SK-N-SH treated with all-trans-retinoic acid at 6 μM for 48 hours (cell line): Measurements from ENCODE around the gene BAIAP3.

Source experiments
- ATAC-seq: fragments of 200-7000 bp; cut with Tn5 transposase; 3 replicates; pipeline ENCODE4 v1.9.1; 2020; ENCODE audit warnings: mild to moderate bottlenecking, moderate library complexity
- ARNTL ChIP-seq: fragments of 450-650 bp; formaldehyde crosslinking; IDR thresholded peaks from 2 replicates; pipeline ENCODE4 v1.5.0; 2020; ENCODE audit warnings: low read depth, mild to moderate bottlenecking, moderate library complexity, borderline replicate concordance
- BACH2 ChIP-seq: fragments of 250-450 bp; sonication (Bioruptor Pico); IDR thresholded peaks from 2 replicates; pipeline ENCODE4 v1.9.0; 2021; ENCODE audit warnings: mild to moderate bottlenecking, borderline replicate concordance
- CREB5 ChIP-seq: fragments of 250-450 bp; sonication (Bioruptor Pico); IDR thresholded peaks from 2 replicates; pipeline ENCODE4 v1.5.1; 2020; ENCODE audit warnings: low read depth, mild to moderate bottlenecking, moderate library complexity
- CSDC2 ChIP-seq: fragments of 250-450 bp; sonication (Bioruptor Pico); IDR thresholded peaks from 2 replicates; pipeline ENCODE4 v1.5.0; 2020; ENCODE audit warnings: mild to moderate bottlenecking, moderate library complexity
- CSRNP3 ChIP-seq: fragments of 250-450 bp; sonication (Bioruptor Pico); IDR thresholded peaks from 2 replicates; pipeline ENCODE4 v1.5.1; 2021; ENCODE audit warnings: mild to moderate bottlenecking, moderate library complexity
- ESRRG ChIP-seq: fragments of 250-450 bp; sonication (Bioruptor Pico); IDR thresholded peaks from 2 replicates; pipeline ENCODE4 v1.6.1; 2021; ENCODE audit warnings: mild to moderate bottlenecking
- GLIS3 ChIP-seq: fragments of 250-450 bp; sonication (Bioruptor Pico); IDR thresholded peaks from 2 replicates; pipeline ENCODE4 v1.5.0; 2020; ENCODE audit warnings: mild to moderate bottlenecking, moderate library complexity
- ISL1 ChIP-seq: fragments of 250-450 bp; sonication (Bioruptor Pico); IDR thresholded peaks from 2 replicates; pipeline ENCODE4 v2.1.2; 2022; ENCODE audit warnings: mild to moderate bottlenecking, moderate library complexity
- OSR1 ChIP-seq: fragments of 250-450 bp; sonication (Bioruptor Pico); IDR thresholded peaks from 2 replicates; pipeline ENCODE4 v1.8.0; 2022; ENCODE audit warnings: moderate library complexity, mild to moderate bottlenecking, inconsistent platforms
- PPARA ChIP-seq: fragments of 250-450 bp; sonication (Bioruptor Pico); IDR thresholded peaks from 2 replicates; pipeline ENCODE4 v1.5.0; 2020; ENCODE audit warnings: mild to moderate bottlenecking, borderline replicate concordance
- RARB ChIP-seq: fragments of 250-450 bp; sonication (Bioruptor Pico); IDR thresholded peaks from 2 replicates; pipeline ENCODE4 v1.8.0; 2021; ENCODE audit warnings: mild to moderate bottlenecking, moderate library complexity
- SNAI2 ChIP-seq: fragments of 250-450 bp; sonication (Bioruptor Pico); IDR thresholded peaks from 2 replicates; pipeline ENCODE4 v1.5.0; 2020; ENCODE audit warnings: mild to moderate bottlenecking, moderate library complexity
- TCF4 ChIP-seq: fragments of 250-450 bp; sonication (Bioruptor Pico); IDR thresholded peaks from 2 replicates; pipeline ENCODE4 v1.8.0; 2021; ENCODE audit warnings: mild to moderate bottlenecking, moderate library complexity, borderline replicate concordance
- ZC3H10 ChIP-seq: fragments of 250-450 bp; sonication (Bioruptor Pico); IDR thresholded peaks from 2 replicates; pipeline ENCODE4 v1.5.1; 2021; ENCODE audit warnings: mild to moderate bottlenecking, moderate library complexity
- ZFP3 ChIP-seq: fragments of 250-450 bp; sonication (Bioruptor Pico); IDR thresholded peaks from 2 replicates; pipeline ENCODE4 v1.5.0; 2020; ENCODE audit warnings: mild to moderate bottlenecking, moderate library complexity
- ZFP30 ChIP-seq: fragments of 450-650 bp; formaldehyde crosslinking; IDR thresholded peaks from 2 replicates; pipeline ENCODE4 v1.5.0; 2022; ENCODE audit warnings: mild to moderate bottlenecking, moderate library complexity
- ZNF565 ChIP-seq: fragments of 450-650 bp; formaldehyde crosslinking; conservative IDR thresholded peaks from 2 replicates; pipeline ENCODE4 v1.5.0; 2020; ENCODE audit warnings: low read depth, mild to moderate bottlenecking, moderate library complexity
- ZNF70 ChIP-seq: fragments of 450-650 bp; formaldehyde crosslinking; IDR thresholded peaks from 2 replicates; pipeline ENCODE4 v1.5.0; 2020; ENCODE audit warnings: mild to moderate bottlenecking, moderate library complexity
- ZNF8 ChIP-seq: fragments of 450-650 bp; formaldehyde crosslinking; IDR thresholded peaks from 2 replicates; pipeline ENCODE4 v1.5.0; 2020; ENCODE audit warnings: mild to moderate bottlenecking, moderate library complexity
- TF ChIP-seq, protein P1 (sequence below): fragments of 250-450 bp; sonication (Bioruptor Pico); IDR thresholded peaks from 2 replicates; pipeline ENCODE4 v1.8.0; 2021; ENCODE audit warnings: low read depth, mild to moderate bottlenecking, moderate library complexity, borderline replicate concordance
- TF ChIP-seq, protein P2 (sequence below): fragments of 250-450 bp; sonication (Bioruptor Pico); IDR thresholded peaks from 2 replicates; pipeline ENCODE4 v1.5.0; 2020; ENCODE audit warnings: mild to moderate bottlenecking, moderate library complexity

BAIAP3 gene

DNA sequence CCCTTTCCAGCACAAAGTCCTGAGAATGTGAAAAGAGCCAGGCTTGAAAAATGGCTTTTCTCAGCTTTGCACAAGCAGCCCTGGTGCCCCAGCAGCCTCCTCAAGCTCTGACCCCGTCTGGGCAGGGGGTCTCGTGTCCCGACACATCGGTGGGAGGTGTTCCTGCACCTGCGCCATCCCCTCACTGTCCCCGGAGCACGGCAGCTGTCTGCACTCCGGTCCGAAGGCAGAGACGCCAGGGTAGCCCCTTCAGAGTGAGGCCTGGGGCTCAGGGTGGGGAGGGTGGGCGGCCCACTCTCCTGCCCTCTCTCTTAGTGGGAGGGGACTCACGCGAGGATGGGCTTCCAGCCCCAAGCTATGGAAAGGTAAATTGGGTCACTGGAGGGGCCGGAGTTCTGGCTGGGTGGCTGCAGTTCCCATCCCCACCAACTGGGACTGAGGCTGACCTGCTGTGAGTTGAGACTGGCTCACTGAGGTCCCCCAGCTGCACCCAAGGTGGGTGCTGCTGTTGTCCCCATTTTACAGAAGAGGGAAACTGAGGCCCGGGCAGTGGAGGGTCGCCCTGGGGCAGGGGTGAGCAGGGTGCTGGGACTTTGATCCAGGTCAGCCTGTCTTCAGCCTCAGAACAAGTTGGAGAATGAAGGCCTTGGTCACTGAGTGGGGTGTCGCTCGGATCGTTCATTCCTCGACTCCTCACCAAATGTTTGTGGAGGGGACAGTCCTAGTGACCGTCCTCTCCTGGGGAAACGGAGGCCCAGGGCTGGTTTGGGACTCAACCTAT lies 2.3 kb upstream of the BAIAP3 start (continued):
- TF ChIP-seq, protein P1, sequence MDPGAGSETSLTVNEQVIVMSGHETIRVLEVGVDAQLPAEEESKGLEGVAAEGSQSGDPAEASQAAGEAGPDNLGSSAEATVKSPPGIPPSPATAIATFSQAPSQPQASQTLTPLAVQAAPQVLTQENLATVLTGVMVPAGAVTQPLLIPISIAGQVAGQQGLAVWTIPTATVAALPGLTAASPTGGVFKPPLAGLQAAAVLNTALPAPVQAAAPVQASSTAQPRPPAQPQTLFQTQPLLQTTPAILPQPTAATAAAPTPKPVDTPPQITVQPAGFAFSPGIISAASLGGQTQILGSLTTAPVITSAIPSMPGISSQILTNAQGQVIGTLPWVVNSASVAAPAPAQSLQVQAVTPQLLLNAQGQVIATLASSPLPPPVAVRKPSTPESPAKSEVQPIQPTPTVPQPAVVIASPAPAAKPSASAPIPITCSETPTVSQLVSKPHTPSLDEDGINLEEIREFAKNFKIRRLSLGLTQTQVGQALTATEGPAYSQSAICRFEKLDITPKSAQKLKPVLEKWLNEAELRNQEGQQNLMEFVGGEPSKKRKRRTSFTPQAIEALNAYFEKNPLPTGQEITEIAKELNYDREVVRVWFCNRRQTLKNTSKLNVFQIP (CRISPR knock-in tag): no peak
- TF ChIP-seq RARB (CRISPR knock-in tag) (no peak), ZNF8 (CRISPR knock-in tag) (no peak), ARNTL (no peak), CREB5 (no peak), ZNF70 (CRISPR knock-in tag) (no peak), SNAI2 (CRISPR knock-in tag) (no peak), GLIS3 (CRISPR knock-in tag) (no peak), ZNF565 (CRISPR knock-in tag) (no peak)
- TF ChIP-seq, all 23 proteins: peak for 0

GRCh38 chr16:1331712-1332617 lies 1.5 kb upstream of the BAIAP3 start:
- ATAC-seq: peak; percentile 31
- no peak for TF ChIP-seq ZFP3 (CRISPR knock-in tag)
- TF ChIP-seq ESRRG (CRISPR knock-in tag): no peak
- no peak for TF ChIP-seq GLIS3 (CRISPR knock-in tag)
- TF ChIP-seq, protein P2, sequence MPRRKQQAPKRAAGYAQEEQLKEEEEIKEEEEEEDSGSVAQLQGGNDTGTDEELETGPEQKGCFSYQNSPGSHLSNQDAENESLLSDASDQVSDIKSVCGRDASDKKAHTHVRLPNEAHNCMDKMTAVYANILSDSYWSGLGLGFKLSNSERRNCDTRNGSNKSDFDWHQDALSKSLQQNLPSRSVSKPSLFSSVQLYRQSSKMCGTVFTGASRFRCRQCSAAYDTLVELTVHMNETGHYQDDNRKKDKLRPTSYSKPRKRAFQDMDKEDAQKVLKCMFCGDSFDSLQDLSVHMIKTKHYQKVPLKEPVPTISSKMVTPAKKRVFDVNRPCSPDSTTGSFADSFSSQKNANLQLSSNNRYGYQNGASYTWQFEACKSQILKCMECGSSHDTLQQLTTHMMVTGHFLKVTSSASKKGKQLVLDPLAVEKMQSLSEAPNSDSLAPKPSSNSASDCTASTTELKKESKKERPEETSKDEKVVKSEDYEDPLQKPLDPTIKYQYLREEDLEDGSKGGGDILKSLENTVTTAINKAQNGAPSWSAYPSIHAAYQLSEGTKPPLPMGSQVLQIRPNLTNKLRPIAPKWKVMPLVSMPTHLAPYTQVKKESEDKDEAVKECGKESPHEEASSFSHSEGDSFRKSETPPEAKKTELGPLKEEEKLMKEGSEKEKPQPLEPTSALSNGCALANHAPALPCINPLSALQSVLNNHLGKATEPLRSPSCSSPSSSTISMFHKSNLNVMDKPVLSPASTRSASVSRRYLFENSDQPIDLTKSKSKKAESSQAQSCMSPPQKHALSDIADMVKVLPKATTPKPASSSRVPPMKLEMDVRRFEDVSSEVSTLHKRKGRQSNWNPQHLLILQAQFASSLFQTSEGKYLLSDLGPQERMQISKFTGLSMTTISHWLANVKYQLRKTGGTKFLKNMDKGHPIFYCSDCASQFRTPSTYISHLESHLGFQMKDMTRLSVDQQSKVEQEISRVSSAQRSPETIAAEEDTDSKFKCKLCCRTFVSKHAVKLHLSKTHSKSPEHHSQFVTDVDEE (CRISPR knock-in tag): no peak
- no peak for TF ChIP-seq ISL1 (CRISPR knock-in tag)
- TF ChIP-seq BACH2 (CRISPR knock-in tag): no peak
- TF ChIP-seq ZFP30 (CRISPR knock-in tag): no peak
- TF ChIP-seq, protein P1 (CRISPR knock-in tag): no peak

DNA sequence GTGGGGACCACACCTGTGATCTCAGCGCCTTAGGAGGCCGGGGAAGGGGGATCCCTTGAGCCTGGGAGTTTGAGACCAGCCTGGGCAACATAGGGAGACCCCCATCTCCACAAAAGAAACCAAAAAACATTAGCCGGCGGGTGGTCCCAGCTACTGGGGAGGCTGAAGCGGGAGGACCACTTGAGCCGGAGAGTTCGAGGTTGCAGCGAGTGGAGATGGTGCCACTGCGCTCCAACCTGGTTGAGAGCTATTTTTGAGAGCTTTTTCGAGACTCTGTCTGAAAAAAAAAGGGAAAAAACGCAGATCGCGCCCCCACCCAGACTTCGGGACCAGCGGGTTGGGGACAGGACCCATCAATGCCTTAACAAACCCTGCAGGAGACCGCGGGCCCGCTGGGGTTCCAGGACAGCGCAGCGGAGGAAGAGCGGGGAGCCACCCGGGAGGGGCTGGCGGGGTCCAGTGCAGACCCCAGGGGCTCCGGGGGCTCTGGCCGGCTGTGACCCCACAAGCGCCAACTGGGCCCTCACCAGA lies 762 bp upstream of the BAIAP3 start:
- ATAC-seq: no peak
- TF ChIP-seq RARB (CRISPR knock-in tag) (no peak), CREB5 (no peak), ESRRG (CRISPR knock-in tag) (no peak), ZNF565 (CRISPR knock-in tag) (no peak), CSRNP3 (CRISPR knock-in tag) (no peak), TCF4 (no peak), ZFP30 (CRISPR knock-in tag) (no peak), PPARA (no peak), OSR1 (CRISPR knock-in tag) (no peak), ZC3H10 (CRISPR knock-in tag) (no peak), CSDC2 (no peak)
- TF ChIP-seq, protein P1 (CRISPR knock-in tag): no peak
